H1 (cell line): ENCODE measurements around the gene PAPOLA. TPM values are rescaled to one million over a fixed set of nuclear protein-coding genes. Genes with fewer than 3 reads are reported as not detected.

Source experiments
- CTBP2 ChIP-seq: IDR thresholded peaks from 2 replicates; pipeline ENCODE4 v1.7.0; 2011; ENCODE audit warnings: borderline replicate concordance, mild to moderate bottlenecking, moderate library complexity, mixed read lengths, low read length; ENCODE audit not compliant: insufficient read depth, insufficient read length
- GABPA ChIP-seq: IDR thresholded peaks from 2 replicates; pipeline ENCODE4 v1.6.1; 2011; ENCODE audit warnings: mild to moderate bottlenecking, low read length, moderate library complexity, borderline replicate concordance; ENCODE audit not compliant: insufficient read depth
- GTF2F1 ChIP-seq: IDR thresholded peaks from 2 replicates; pipeline ENCODE4 v1.6.1; 2012; ENCODE audit warnings: low read depth, low read length, improper control_type of control experiment, borderline replicate concordance
- MAFK ChIP-seq: IDR thresholded peaks from 2 replicates; pipeline ENCODE4 v1.6.1; 2012; ENCODE audit warnings: low read depth, mild to moderate bottlenecking, improper control_type of control experiment, low read length
- POLR2A ChIP-seq, 2 experiments: IDR thresholded peaks; 1 replicate in 1 of 2; 2 replicates in 1 of 2; pipeline ENCODE4 v1.6.1; 2011; ENCODE audit warnings: low read depth in 2 of 2, low read length in 2 of 2, mild to moderate bottlenecking in 2 of 2; ENCODE audit errors: control extremely low read depth in 1 of 2
- RNF2 ChIP-seq: fragments of 200-900, 300-1000 bp; sonication (generic); IDR thresholded peaks from 2 replicates; pipeline ENCODE4 v1.7.1; 2016; ENCODE audit warnings: borderline replicate concordance, low read depth, mild to moderate bottlenecking, antibody characterized with exemption, low read length; ENCODE audit not compliant: poor library complexity, severe bottlenecking; ENCODE audit errors: missing control alignments
- SAP30 ChIP-seq: fragments of 300-600 bp; sonication (generic); IDR thresholded peaks from 2 replicates; pipeline ENCODE4 v1.7.1; 2012; ENCODE audit warnings: low read length, moderate library complexity, mild to moderate bottlenecking, inconsistent platforms; ENCODE audit not compliant: insufficient read depth, insufficient replicate concordance
- SP1 ChIP-seq: IDR thresholded peaks from 2 replicates; pipeline ENCODE4 v1.6.1; 2011; ENCODE audit warnings: low read depth, low read length
- TBP ChIP-seq: IDR thresholded peaks from 2 replicates; pipeline ENCODE4 v1.6.1; 2011; ENCODE audit warnings: low read depth, low read length, improper control_type of control experiment
- YY1 ChIP-seq: IDR thresholded peaks from 2 replicates; pipeline ENCODE4 v1.6.1; 2011; ENCODE audit warnings: low read depth, mild to moderate bottlenecking, low read length
- polyA plus RNA-seq, 7 experiments: library from polyadenylated mRNA; depleted of rRNA in 3 of 7; stranded (reverse) in 5 of 7; unstranded in 2 of 7; fragments of >200 nt in 5 of 7; fragments of 200-250 nt in 2 of 7; gene quantifications; 1 replicate in 5 of 7; 2 replicates in 1 of 7; 4 replicates in 1 of 7; pipeline versions ENCODE4 v1.2.1 to v1.2.3, GENCODE V29; 2011 to 2013; ENCODE audit warnings: missing spikeins in 2 of 7, mixed read lengths in 2 of 7
- total RNA-seq: library from RNA; stranded (reverse); fragmentation: NEBNext Ultra II Directional; extraction: Animal tissue kit (Norgen Biotek cat#: 25700); gene quantifications from 2 replicates; pipeline ENCODE4 v1.2.1, GENCODE V29; 2021
- TF ChIP-seq, protein P1 (sequence below): fragments of 300-600 bp; sonication (generic); IDR thresholded peaks from 2 replicates; pipeline ENCODE4 v1.7.1; 2012; ENCODE audit warnings: low read length, moderate library complexity, mild to moderate bottlenecking, inconsistent platforms; ENCODE audit not compliant: insufficient replicate concordance

Gene PAPOLA
- total and polyA plus RNA-seq, 2 of the 8 experiments (the other 6 are each of a cell fraction or from before 2014, with no cell fraction given), result 163 to 239 TPM

DNA sequence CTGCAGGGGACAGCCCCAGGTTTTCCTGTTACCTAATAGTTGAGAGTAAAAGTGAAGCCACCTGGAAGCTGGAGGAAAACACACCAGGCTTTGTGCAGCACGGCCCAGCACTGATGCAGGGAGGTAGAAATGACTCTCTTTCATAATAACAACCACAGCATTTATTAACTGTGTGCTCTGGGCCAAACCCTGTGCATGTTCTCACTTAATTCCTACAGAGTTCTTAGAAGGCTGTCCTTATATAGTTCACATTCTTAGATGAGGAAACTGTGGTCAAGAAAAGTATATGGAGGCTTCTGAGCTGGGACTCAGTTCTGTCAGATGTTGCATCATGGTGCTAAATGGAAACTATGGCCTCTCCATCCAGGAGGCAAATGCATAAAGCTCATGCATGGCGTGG, 100.0 kb downstream of the PAPOLA start (continued):
- TF ChIP-seq, protein P1, sequence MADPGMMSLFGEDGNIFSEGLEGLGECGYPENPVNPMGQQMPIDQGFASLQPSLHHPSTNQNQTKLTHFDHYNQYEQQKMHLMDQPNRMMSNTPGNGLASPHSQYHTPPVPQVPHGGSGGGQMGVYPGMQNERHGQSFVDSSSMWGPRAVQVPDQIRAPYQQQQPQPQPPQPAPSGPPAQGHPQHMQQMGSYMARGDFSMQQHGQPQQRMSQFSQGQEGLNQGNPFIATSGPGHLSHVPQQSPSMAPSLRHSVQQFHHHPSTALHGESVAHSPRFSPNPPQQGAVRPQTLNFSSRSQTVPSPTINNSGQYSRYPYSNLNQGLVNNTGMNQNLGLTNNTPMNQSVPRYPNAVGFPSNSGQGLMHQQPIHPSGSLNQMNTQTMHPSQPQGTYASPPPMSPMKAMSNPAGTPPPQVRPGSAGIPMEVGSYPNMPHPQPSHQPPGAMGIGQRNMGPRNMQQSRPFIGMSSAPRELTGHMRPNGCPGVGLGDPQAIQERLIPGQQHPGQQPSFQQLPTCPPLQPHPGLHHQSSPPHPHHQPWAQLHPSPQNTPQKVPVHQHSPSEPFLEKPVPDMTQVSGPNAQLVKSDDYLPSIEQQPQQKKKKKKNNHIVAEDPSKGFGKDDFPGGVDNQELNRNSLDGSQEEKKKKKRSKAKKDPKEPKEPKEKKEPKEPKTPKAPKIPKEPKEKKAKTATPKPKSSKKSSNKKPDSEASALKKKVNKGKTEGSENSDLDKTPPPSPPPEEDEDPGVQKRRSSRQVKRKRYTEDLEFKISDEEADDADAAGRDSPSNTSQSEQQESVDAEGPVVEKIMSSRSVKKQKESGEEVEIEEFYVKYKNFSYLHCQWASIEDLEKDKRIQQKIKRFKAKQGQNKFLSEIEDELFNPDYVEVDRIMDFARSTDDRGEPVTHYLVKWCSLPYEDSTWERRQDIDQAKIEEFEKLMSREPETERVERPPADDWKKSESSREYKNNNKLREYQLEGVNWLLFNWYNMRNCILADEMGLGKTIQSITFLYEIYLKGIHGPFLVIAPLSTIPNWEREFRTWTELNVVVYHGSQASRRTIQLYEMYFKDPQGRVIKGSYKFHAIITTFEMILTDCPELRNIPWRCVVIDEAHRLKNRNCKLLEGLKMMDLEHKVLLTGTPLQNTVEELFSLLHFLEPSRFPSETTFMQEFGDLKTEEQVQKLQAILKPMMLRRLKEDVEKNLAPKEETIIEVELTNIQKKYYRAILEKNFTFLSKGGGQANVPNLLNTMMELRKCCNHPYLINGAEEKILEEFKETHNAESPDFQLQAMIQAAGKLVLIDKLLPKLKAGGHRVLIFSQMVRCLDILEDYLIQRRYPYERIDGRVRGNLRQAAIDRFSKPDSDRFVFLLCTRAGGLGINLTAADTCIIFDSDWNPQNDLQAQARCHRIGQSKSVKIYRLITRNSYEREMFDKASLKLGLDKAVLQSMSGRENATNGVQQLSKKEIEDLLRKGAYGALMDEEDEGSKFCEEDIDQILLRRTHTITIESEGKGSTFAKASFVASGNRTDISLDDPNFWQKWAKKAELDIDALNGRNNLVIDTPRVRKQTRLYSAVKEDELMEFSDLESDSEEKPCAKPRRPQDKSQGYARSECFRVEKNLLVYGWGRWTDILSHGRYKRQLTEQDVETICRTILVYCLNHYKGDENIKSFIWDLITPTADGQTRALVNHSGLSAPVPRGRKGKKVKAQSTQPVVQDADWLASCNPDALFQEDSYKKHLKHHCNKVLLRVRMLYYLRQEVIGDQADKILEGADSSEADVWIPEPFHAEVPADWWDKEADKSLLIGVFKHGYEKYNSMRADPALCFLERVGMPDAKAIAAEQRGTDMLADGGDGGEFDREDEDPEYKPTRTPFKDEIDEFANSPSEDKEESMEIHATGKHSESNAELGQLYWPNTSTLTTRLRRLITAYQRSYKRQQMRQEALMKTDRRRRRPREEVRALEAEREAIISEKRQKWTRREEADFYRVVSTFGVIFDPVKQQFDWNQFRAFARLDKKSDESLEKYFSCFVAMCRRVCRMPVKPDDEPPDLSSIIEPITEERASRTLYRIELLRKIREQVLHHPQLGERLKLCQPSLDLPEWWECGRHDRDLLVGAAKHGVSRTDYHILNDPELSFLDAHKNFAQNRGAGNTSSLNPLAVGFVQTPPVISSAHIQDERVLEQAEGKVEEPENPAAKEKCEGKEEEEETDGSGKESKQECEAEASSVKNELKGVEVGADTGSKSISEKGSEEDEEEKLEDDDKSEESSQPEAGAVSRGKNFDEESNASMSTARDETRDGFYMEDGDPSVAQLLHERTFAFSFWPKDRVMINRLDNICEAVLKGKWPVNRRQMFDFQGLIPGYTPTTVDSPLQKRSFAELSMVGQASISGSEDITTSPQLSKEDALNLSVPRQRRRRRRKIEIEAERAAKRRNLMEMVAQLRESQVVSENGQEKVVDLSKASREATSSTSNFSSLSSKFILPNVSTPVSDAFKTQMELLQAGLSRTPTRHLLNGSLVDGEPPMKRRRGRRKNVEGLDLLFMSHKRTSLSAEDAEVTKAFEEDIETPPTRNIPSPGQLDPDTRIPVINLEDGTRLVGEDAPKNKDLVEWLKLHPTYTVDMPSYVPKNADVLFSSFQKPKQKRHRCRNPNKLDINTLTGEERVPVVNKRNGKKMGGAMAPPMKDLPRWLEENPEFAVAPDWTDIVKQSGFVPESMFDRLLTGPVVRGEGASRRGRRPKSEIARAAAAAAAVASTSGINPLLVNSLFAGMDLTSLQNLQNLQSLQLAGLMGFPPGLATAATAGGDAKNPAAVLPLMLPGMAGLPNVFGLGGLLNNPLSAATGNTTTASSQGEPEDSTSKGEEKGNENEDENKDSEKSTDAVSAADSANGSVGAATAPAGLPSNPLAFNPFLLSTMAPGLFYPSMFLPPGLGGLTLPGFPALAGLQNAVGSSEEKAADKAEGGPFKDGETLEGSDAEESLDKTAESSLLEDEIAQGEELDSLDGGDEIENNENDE, result no peak
- no peak for TF ChIP-seq SP1
- no peak for TF ChIP-seq GABPA
- no peak for TF ChIP-seq CTBP2
- no peak for TF ChIP-seq GTF2F1
- no peak for TF ChIP-seq TBP
- no peak for TF ChIP-seq RNF2
- TF ChIP-seq POLR2A (IDR thresholded peaks at IDR 0.05; ENCODE audit: control extremely low read depth in 1 of 2, low read depth in 2 of 2, low read length in 2 of 2), result no peak
- no peak for TF ChIP-seq MAFK
- TF ChIP-seq YY1, result no peak
- TF ChIP-seq SAP30, result no peak
- TF ChIP-seq, all 59 proteins: peak for 0
